ENCODE data around the gene RERE.

Gene RERE

GRCh38 chr1:8562222-8562621 is 255.2 kb downstream of the RERE start:
- Histone ChIP-seq H3K4me1 (ENCODE audit: control insufficient read depth, low read length) (peaks cover 31% of the 10 kb centered on the region), H3K27ac (ENCODE audit: low read depth, low read length) (no peak overlapping the region), H3K27me3 (ENCODE audit: control insufficient read depth, low read length) (no peaks in the 10 kb centered on the region), H3K79me2 (ENCODE audit: control insufficient read depth, low read length) (peaks cover 13% of the 10 kb centered on the region), H3K9me3 (ENCODE audit: control insufficient read depth, insufficient read depth, low read length) (no peaks in the 10 kb centered on the region), H4K20me1 (ENCODE audit: control insufficient read depth, insufficient read depth, low read depth, low read length) (peaks cover 10% of the 10 kb centered on the region; the same call in 1 of the 2 replicates), H3F3A (ENCODE audit: control insufficient read depth, insufficient read depth) (no peaks in the 10 kb centered on the region), H3K4me3 (ENCODE audit: low read length) (no peak overlapping the region), H3K9me2 (replicated peaks; ENCODE audit: control insufficient read depth, low read length) (no peaks in the 10 kb centered on the region), H3K4me2 (ENCODE audit: low read length) (peak overlapping the region; percentile 22; the same call in 1 of the 2 replicates), H3K36me3 (ENCODE audit: control insufficient read depth, low read length) (no peaks in the 10 kb centered on the region)
- TF ChIP-seq CTCF (IDR thresholded peaks at IDR 0.05; ENCODE audit: low read depth, low read length, poor library complexity, severe bottlenecking) (no peak), EZH2phosphoT487 (IDR thresholded peaks at IDR 0.05; ENCODE audit: borderline replicate concordance, low read length) (no peak)

- Histone ChIP-seq H3K36me3 (ENCODE audit: control insufficient read depth, low read length) (no peaks in the 10 kb centered on the region), H3K27me3 (ENCODE audit: control insufficient read depth, low read length) (no peaks in the 10 kb centered on the region), H3K4me1 (ENCODE audit: control insufficient read depth, low read length) (peaks cover 31% of the 10 kb centered on the region), H4K20me1 (ENCODE audit: control insufficient read depth, insufficient read depth, low read depth, low read length) (0 out of 2 replicates have a peak, but pooled peaks cover 8% of the 10 kb centered on the region), H3F3A (ENCODE audit: control insufficient read depth, insufficient read depth) (no peaks in the 10 kb centered on the region), H3K79me2 (ENCODE audit: control insufficient read depth, low read length) (peaks cover 13% of the 10 kb centered on the region), H3K9me2 (replicated peaks; ENCODE audit: control insufficient read depth, low read length) (no peaks in the 10 kb centered on the region), H3K27ac (ENCODE audit: low read depth, low read length) (no peak overlapping the region), H3K9me3 (ENCODE audit: control insufficient read depth, insufficient read depth, low read length) (no peaks in the 10 kb centered on the region), H3K4me2 (ENCODE audit: low read length) (peak overlapping the region; percentile 58), H3K4me3 (ENCODE audit: low read length) (peak overlapping the region; percentile 29)
- peak; percentile 94 for TF ChIP-seq CTCF (IDR thresholded peaks at IDR 0.05; ENCODE audit: low read depth, low read length, poor library complexity, severe bottlenecking)
- TF ChIP-seq EZH2phosphoT487 (IDR thresholded peaks at IDR 0.05; ENCODE audit: borderline replicate concordance, low read length): no peak
These were observed 256.6 kb downstream of the RERE start for GRCh38 chr1:8560611-8561544.

- TF ChIP-seq EZH2phosphoT487 (IDR thresholded peaks at IDR 0.05; ENCODE audit: borderline replicate concordance, low read length) (no peak), CTCF (IDR thresholded peaks at IDR 0.05; ENCODE audit: low read depth, low read length, poor library complexity, severe bottlenecking) (no peak)
- Histone ChIP-seq H3K4me1 (ENCODE audit: control insufficient read depth, low read length) (peaks cover 34% of the 10 kb centered on the region), H3K4me3 (ENCODE audit: low read length) (no peak overlapping the region)
These were observed 257.4 kb downstream of the RERE start for GRCh38 chr1:8560035-8560434.

More at GRCh38 chr1:8560035-8560434, 257.4 kb downstream of the RERE start:
- Histone ChIP-seq H3K27me3 (ENCODE audit: control insufficient read depth, low read length) (no peaks in the 10 kb centered on the region), H3K4me2 (ENCODE audit: low read length) (no peak overlapping the region; the same call in 1 of the 2 replicates), H3K36me3 (ENCODE audit: control insufficient read depth, low read length) (peaks cover 7% of the 10 kb centered on the region; the same call in 1 of the 2 replicates), H3K9me3 (ENCODE audit: control insufficient read depth, insufficient read depth, low read length) (no peaks in the 10 kb centered on the region), H3K79me2 (ENCODE audit: control insufficient read depth, low read length) (peaks cover 13% of the 10 kb centered on the region), H4K20me1 (ENCODE audit: control insufficient read depth, insufficient read depth, low read depth, low read length) (0 out of 2 replicates have a peak, but pooled peaks cover 8% of the 10 kb centered on the region), H3F3A (ENCODE audit: control insufficient read depth, insufficient read depth) (no peaks in the 10 kb centered on the region), H3K9me2 (replicated peaks; ENCODE audit: control insufficient read depth, low read length) (no peaks in the 10 kb centered on the region), H3K27ac (ENCODE audit: low read depth, low read length) (no peak overlapping the region)
